Lung (tissue), 12 donors: ENCODE measurements around the gene NDUFS7. TPM values are rescaled to one million over a fixed set of nuclear protein-coding genes. Genes with fewer than 3 reads are reported as not detected.

Source experiments
- ATAC-seq: fragments of 200-7000 bp; cut with Tn5 transposase; one replicate; pipeline ENCODE4 v1.9.1; 2020; ENCODE audit warnings: moderate number of reproducible peaks; ENCODE audit not compliant: insufficient read depth, low FRiP score
- DNase-seq, 3 donors: peaks; one replicate each; pipeline ENCODE4 v3.0.0-alpha.2; 2013 to 2017
- H3K27ac ChIP-seq, 2 donors: one replicate each; pipeline ENCODE4 v1.5.1; 2013; ENCODE audit warnings: mild to moderate bottlenecking in 2 of 2, moderate library complexity in 2 of 2, control low read depth in 1 of 2, inconsistent platforms in 1 of 2, low read depth in 1 of 2, low read length in 1 of 2
- H3K27me3 ChIP-seq, 3 donors: one replicate each; pipeline ENCODE4 v1.5.1; 2013; ENCODE audit warnings: low read length in 2 of 3; ENCODE audit not compliant: control insufficient read depth in 3 of 3, insufficient read depth in 3 of 3
- H3K36me3 ChIP-seq, 4 donors: one replicate each; pipeline ENCODE4 v1.5.1; 2013; ENCODE audit warnings: low read length in 4 of 4, mild to moderate bottlenecking in 1 of 4, moderate library complexity in 1 of 4; ENCODE audit not compliant: control insufficient read depth in 4 of 4, insufficient read depth in 4 of 4
- H3K4me1 ChIP-seq, 5 donors: one replicate each; pipeline ENCODE4 v1.5.1; 2013; ENCODE audit warnings: low read length in 5 of 5, mild to moderate bottlenecking in 2 of 5, moderate library complexity in 1 of 5; ENCODE audit not compliant: control insufficient read depth in 5 of 5, insufficient read depth in 5 of 5
- H3K4me3 ChIP-seq: one replicate; pipeline ENCODE4 v1.5.1; 2013; ENCODE audit warnings: mild to moderate bottlenecking, control low read depth, moderate library complexity
- H3K9ac ChIP-seq, 2 donors: one replicate each; pipeline ENCODE4 v1.5.1; 2013; ENCODE audit warnings: low read length in 2 of 2, control low read depth in 1 of 2; ENCODE audit not compliant: insufficient read depth in 1 of 2
- H3K9me3 ChIP-seq, 4 donors: one replicate each; pipeline ENCODE4 v1.5.1; 2013; ENCODE audit warnings: low read length in 3 of 4, mild to moderate bottlenecking in 1 of 4, moderate library complexity in 1 of 4; ENCODE audit not compliant: control insufficient read depth in 4 of 4, insufficient read depth in 3 of 4
- WGBS, 2 donors: extraction: QIAGEN DNeasy Blood & Tissue Kit; methylation state at CpG; one replicate each; pipeline ENCODE4 v1.1.7; 2013; 5-methylcytosine and 5-hydroxymethylcytosine counted together
- polyA plus RNA-seq, 2 donors: library from polyadenylated mRNA; stranded (reverse); fragments of 200-250 nt; gene quantifications; one replicate each; pipeline ENCODE4 v1.2.1, GENCODE V29; 2013
- total RNA-seq, 2 donors: library from RNA; depleted of rRNA in 1 of 2; stranded (reverse); fragments of >200 nt in 1 of 2; gene quantifications; one replicate each; pipeline ENCODE4 v1.2.1, GENCODE V29; 2014 to 2021
- TF ChIP-seq, protein P1 (sequence below): IDR thresholded peaks from 2 replicates; pipeline ENCODE4 v1.5.1; 2012; ENCODE audit warnings: mild to moderate bottlenecking; ENCODE audit errors: control extremely low read depth, extremely low read depth
- donor health status: control.
- donor health status: control.
- donor health status: Bipolar disorder and iron deficiency.
- donor health status: healthy.
- donor health status: DM: yes; HTN: yes; CAD: no.

The NDUFS7 gene
- total and polyA plus RNA-seq, 4 donors: 33.4 to 133 (median 108) TPM

GRCh38 chr19:1394252-1395193, 10.8 kb downstream of the NDUFS7 start:
- ATAC-seq: no peak
- Histone ChIP-seq H3K4me1 (peaks cover 0 to 2% (median 0%) of the 10 kb centered on the region in 5 donors), H3K4me3 (no peak overlapping the region), H3K9me3 (no peaks in the 10 kb centered on the region), H3K27me3 (no peaks in the 10 kb centered on the region), H3K36me3 (peaks cover 0 to 42% (median 8%) of the 10 kb centered on the region in 4 donors), H3K9ac (no peak overlapping the region), H3K27ac (no peak overlapping the region)
- TF ChIP-seq, protein P1, sequence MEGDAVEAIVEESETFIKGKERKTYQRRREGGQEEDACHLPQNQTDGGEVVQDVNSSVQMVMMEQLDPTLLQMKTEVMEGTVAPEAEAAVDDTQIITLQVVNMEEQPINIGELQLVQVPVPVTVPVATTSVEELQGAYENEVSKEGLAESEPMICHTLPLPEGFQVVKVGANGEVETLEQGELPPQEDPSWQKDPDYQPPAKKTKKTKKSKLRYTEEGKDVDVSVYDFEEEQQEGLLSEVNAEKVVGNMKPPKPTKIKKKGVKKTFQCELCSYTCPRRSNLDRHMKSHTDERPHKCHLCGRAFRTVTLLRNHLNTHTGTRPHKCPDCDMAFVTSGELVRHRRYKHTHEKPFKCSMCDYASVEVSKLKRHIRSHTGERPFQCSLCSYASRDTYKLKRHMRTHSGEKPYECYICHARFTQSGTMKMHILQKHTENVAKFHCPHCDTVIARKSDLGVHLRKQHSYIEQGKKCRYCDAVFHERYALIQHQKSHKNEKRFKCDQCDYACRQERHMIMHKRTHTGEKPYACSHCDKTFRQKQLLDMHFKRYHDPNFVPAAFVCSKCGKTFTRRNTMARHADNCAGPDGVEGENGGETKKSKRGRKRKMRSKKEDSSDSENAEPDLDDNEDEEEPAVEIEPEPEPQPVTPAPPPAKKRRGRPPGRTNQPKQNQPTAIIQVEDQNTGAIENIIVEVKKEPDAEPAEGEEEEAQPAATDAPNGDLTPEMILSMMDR: no peak
- DNase-seq: no peak
- WGBS, 2 donors: 83 to 86% methylated on average over 39 to 43 of the region's 43 CpGs

GRCh38 chr19:1395194-1396018, 11.7 kb downstream of the NDUFS7 start:
- no peaks in the 10 kb centered on the region for H3K9me3 ChIP-seq
- ATAC-seq (no peak), DNase-seq (no peak)
- H3K36me3 ChIP-seq: peaks cover 0 to 37% (median 7%) of the 10 kb centered on the region in 4 donors
- no peak overlapping the region for H3K27ac ChIP-seq
- TF ChIP-seq, protein P1: no peak
- 88 to 91% methylated on average over 52 of the region's 52 CpGs for WGBS, 2 donors
- H3K4me3 ChIP-seq: no peak overlapping the region
- H3K4me1 ChIP-seq: peaks cover 0 to 5% (median 0%) of the 10 kb centered on the region in 5 donors
- H3K9ac ChIP-seq: no peak overlapping the region
- H3K27me3 ChIP-seq: peaks cover 0 to 5% (median 0%) of the 10 kb centered on the region in 3 donors

DNA sequence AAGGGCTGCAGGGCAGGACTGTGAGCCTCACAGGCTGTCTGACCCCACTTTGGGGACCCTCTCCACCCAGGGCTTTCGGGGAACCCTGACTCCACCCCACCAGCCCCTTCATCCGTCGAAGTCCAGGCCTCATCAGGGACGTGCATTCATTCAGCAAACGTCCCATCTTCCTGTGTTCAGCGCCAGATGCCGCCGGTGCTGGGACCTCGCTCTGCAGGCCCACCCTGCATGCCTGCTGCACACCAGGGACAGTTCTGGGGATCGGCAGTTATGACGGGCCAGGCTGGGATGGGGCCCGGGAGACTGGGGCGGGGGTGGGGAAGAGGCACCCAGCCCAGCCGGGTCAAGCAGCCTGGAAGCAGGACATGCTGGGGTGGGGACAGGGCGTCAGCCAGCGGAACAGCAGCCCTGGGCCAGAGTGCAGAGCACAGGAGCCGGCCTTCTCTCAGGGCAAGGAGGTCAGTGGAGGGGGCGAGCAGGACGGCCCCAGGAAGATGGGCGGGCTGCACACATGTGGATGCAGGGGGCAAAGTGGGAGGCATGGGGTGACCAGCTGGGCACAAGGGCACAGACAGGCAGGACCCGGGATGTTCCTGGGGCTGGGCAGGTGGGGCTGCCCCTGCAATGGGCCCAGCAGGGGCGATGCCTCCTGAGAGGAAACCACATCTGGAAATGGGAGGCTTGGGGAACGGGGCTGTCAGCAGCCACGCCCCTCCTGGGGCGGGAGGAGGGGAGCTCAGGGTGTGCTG, 12.5 kb downstream of the NDUFS7 start:
- 54% methylated on average over 24 to 25 of the region's 25 CpGs for WGBS, 2 donors
- Histone ChIP-seq H3K9ac (no peak overlapping the region), H3K27me3 (peaks cover 0 to 5% (median 0%) of the 10 kb centered on the region in 3 donors), H3K9me3 (no peaks in the 10 kb centered on the region), H3K36me3 (peaks cover 0 to 30% (median 6%) of the 10 kb centered on the region in 4 donors), H3K4me3 (no peak overlapping the region), H3K27ac (no peak overlapping the region), H3K4me1 (peaks cover 0 to 9% (median 0%) of the 10 kb centered on the region in 5 donors)
- no peak for DNase-seq
- ATAC-seq: no peak
- TF ChIP-seq, protein P1: no peak
